ENCODE data around the gene ABCB10. TPM values are rescaled to one million over a fixed set of nuclear protein-coding genes. Genes with fewer than 3 reads are reported as not detected.

Gene ABCB10
- total RNA-seq (2014; rRNA removed; shearing (Covaris generic)) (19.0 and 25.2 TPM in 2 replicates), polyA plus RNA-seq (2016; fragmentation: Nextera tagmentation; extraction: Ambion mirVana) (7.4 and 7.6 TPM in 2 replicates)

GRCh38 chr1:229558460-229559335 lies at the start of gene ABCB10:
Gene ABCB10 (minus strand): TSS chr1:229558707. CDS start chr1:229558652, 55 bp downstream.
- peak within 1 kb of the TSS; percentile 54 for H3K27ac ChIP-seq
- peak within 1 kb of the TSS; percentile 76 for H3K9ac ChIP-seq
- peak; percentile 98 for DNase-seq
- H3K9me3 ChIP-seq (ENCODE audit: low read depth): no peaks in the 10 kb centered on the region
- no peaks in the 10 kb centered on the region for H3K36me3 ChIP-seq (ENCODE audit: low read depth)
- peaks cover 42% of the 10 kb centered on the region for H3K79me2 ChIP-seq (ENCODE audit: insufficient read depth)
- in situ Hi-C loops (cut with MboI): no loop called here
- peaks cover 16% of the 10 kb centered on the region for H3K4me1 ChIP-seq (ENCODE audit: insufficient read depth)
- H3K9me2 ChIP-seq (ENCODE audit: insufficient read depth): no peaks in the 10 kb centered on the region
- no peaks in the 10 kb centered on the region for H4K20me1 ChIP-seq (ENCODE audit: insufficient read depth)
- TF ChIP-seq EZH2 (IDR thresholded peaks at IDR 0.05; ENCODE audit: insufficient read depth, poor library complexity, severe bottlenecking) (no peak), EZH2phosphoT487 (IDR thresholded peaks at IDR 0.05; ENCODE audit: insufficient read depth, low read depth) (no peak)
- peak within 1 kb of the TSS; percentile 90 for H3K4me2 ChIP-seq (ENCODE audit: unreplicated experiment)
- peak within 1 kb of the TSS; percentile 98 for H3K4me3 ChIP-seq
- no peaks in the 10 kb centered on the region for H3K27me3 ChIP-seq (replicated peaks; ENCODE audit: insufficient read depth)
- H3F3A ChIP-seq (ENCODE audit: insufficient read depth): no peaks in the 10 kb centered on the region
- peak within 1 kb of the TSS; percentile 97 for H2AFZ ChIP-seq
- 1 to 3% methylated on average over 57 to 61 of the region's 109 CpGs for WGBS, 2 experiments (ENCODE audit: low coverage in 1 of 2, low lambda C conversion rate in 2 of 2, missing lambda C conversion rate in 2 of 2)

- peaks cover 69% of the 10 kb centered on the region for H3K36me3 ChIP-seq (ENCODE audit: low read depth)
- TF ChIP-seq EZH2 (IDR thresholded peaks at IDR 0.05; ENCODE audit: insufficient read depth, poor library complexity, severe bottlenecking) (no peak), EZH2phosphoT487 (IDR thresholded peaks at IDR 0.05; ENCODE audit: insufficient read depth, low read depth) (no peak)
Measured at GRCh38 chr1:229607370-229607769, 48.9 kb upstream of the ABCB10 start.

GRCh38 chr1:229603371-229604005 lies 45.0 kb upstream of the ABCB10 start:
- Histone ChIP-seq H4K20me1 (ENCODE audit: insufficient read depth) (no peaks in the 10 kb centered on the region), H3K9me2 (ENCODE audit: insufficient read depth) (no peaks in the 10 kb centered on the region), H3K4me3 (no peak overlapping the region), H3K4me2 (ENCODE audit: unreplicated experiment) (no peak overlapping the region), H3K9me3 (ENCODE audit: low read depth) (no peaks in the 10 kb centered on the region), H3K79me2 (ENCODE audit: insufficient read depth) (peaks cover 61% of the 10 kb centered on the region), H3K27me3 (replicated peaks; ENCODE audit: insufficient read depth) (no peaks in the 10 kb centered on the region), H2AFZ (no peak overlapping the region), H3K36me3 (ENCODE audit: low read depth) (peaks cover 55% of the 10 kb centered on the region), H3K4me1 (ENCODE audit: insufficient read depth) (peaks cover 5% of the 10 kb centered on the region), H3F3A (ENCODE audit: insufficient read depth) (peaks cover 11% of the 10 kb centered on the region), H3K27ac (no peak overlapping the region), H3K9ac (no peak overlapping the region)
- in situ Hi-C loops (cut with MboI): no loop called here
- TF ChIP-seq EZH2phosphoT487 (IDR thresholded peaks at IDR 0.05; ENCODE audit: insufficient read depth, low read depth): no peak
- no peak for TF ChIP-seq EZH2 (IDR thresholded peaks at IDR 0.05; ENCODE audit: insufficient read depth, poor library complexity, severe bottlenecking)
- WGBS, 2 experiments (ENCODE audit: low coverage in 1 of 2, low lambda C conversion rate in 2 of 2, missing lambda C conversion rate in 2 of 2): 89 to 92% methylated on average over 7 of the region's 7 CpGs
- no peak for DNase-seq

More at GRCh38 chr1:229607370-229607769, 48.9 kb upstream of the ABCB10 start:
- DNase-seq: no peak
- Histone ChIP-seq H3K27ac (no peak overlapping the region), H3K9ac (no peak overlapping the region), H3F3A (ENCODE audit: insufficient read depth) (no peaks in the 10 kb centered on the region), H2AFZ (no peak overlapping the region), H3K4me1 (ENCODE audit: insufficient read depth) (no peaks in the 10 kb centered on the region), H3K9me3 (ENCODE audit: low read depth) (no peaks in the 10 kb centered on the region), H3K9me2 (ENCODE audit: insufficient read depth) (no peaks in the 10 kb centered on the region), H4K20me1 (ENCODE audit: insufficient read depth) (no peaks in the 10 kb centered on the region), H3K27me3 (replicated peaks; ENCODE audit: insufficient read depth) (no peaks in the 10 kb centered on the region), H3K79me2 (ENCODE audit: insufficient read depth) (peaks cover 49% of the 10 kb centered on the region), H3K4me3 (no peak overlapping the region), H3K4me2 (ENCODE audit: unreplicated experiment) (no peak overlapping the region)
- 97 to 98% methylated on average over 2 of the region's 2 CpGs for WGBS, 2 experiments (ENCODE audit: low coverage in 1 of 2, low lambda C conversion rate in 2 of 2, missing lambda C conversion rate in 2 of 2)
- in situ Hi-C loops (cut with MboI): no loop called here

GRCh38 chr1:229600229-229600628 lies 41.7 kb upstream of the ABCB10 start:
- no peaks in the 10 kb centered on the region for H3K9me2 ChIP-seq (ENCODE audit: insufficient read depth)
- in situ Hi-C loops (cut with MboI): no loop called here
- H2AFZ ChIP-seq: no peak overlapping the region
- no peaks in the 10 kb centered on the region for H3K9me3 ChIP-seq (ENCODE audit: low read depth)
- peaks cover 32% of the 10 kb centered on the region for H3F3A ChIP-seq (ENCODE audit: insufficient read depth)
- H4K20me1 ChIP-seq (ENCODE audit: insufficient read depth): no peaks in the 10 kb centered on the region
- no peaks in the 10 kb centered on the region for H3K27me3 ChIP-seq (replicated peaks; ENCODE audit: insufficient read depth)
- TF ChIP-seq EZH2 (IDR thresholded peaks at IDR 0.05; ENCODE audit: insufficient read depth, poor library complexity, severe bottlenecking) (no peak), EZH2phosphoT487 (IDR thresholded peaks at IDR 0.05; ENCODE audit: insufficient read depth, low read depth) (no peak)
- H3K4me3 ChIP-seq: no peak overlapping the region
- WGBS, 2 experiments (ENCODE audit: low coverage in 1 of 2, low lambda C conversion rate in 2 of 2, missing lambda C conversion rate in 2 of 2): 97 to 98% methylated on average over 5 of the region's 5 CpGs
- peaks cover 78% of the 10 kb centered on the region for H3K79me2 ChIP-seq (ENCODE audit: insufficient read depth)
- DNase-seq: no peak
- no peak overlapping the region for H3K9ac ChIP-seq
- no peak overlapping the region for H3K4me2 ChIP-seq (ENCODE audit: unreplicated experiment)
- H3K36me3 ChIP-seq (ENCODE audit: low read depth): peaks cover 22% of the 10 kb centered on the region; the same call in 1 of the 2 replicates
- no peak overlapping the region for H3K27ac ChIP-seq
- peaks cover 28% of the 10 kb centered on the region for H3K4me1 ChIP-seq (ENCODE audit: insufficient read depth)
